HuH-7.5 (cell line): ENCODE measurements around the gene GADD45GIP1.

ENCODE experiments used
- DNase-seq: peaks from one replicate; pipeline ENCODE4 v3.0.0; 2011; ENCODE audit warnings: low spot score

GADD45GIP1 gene

DNA sequence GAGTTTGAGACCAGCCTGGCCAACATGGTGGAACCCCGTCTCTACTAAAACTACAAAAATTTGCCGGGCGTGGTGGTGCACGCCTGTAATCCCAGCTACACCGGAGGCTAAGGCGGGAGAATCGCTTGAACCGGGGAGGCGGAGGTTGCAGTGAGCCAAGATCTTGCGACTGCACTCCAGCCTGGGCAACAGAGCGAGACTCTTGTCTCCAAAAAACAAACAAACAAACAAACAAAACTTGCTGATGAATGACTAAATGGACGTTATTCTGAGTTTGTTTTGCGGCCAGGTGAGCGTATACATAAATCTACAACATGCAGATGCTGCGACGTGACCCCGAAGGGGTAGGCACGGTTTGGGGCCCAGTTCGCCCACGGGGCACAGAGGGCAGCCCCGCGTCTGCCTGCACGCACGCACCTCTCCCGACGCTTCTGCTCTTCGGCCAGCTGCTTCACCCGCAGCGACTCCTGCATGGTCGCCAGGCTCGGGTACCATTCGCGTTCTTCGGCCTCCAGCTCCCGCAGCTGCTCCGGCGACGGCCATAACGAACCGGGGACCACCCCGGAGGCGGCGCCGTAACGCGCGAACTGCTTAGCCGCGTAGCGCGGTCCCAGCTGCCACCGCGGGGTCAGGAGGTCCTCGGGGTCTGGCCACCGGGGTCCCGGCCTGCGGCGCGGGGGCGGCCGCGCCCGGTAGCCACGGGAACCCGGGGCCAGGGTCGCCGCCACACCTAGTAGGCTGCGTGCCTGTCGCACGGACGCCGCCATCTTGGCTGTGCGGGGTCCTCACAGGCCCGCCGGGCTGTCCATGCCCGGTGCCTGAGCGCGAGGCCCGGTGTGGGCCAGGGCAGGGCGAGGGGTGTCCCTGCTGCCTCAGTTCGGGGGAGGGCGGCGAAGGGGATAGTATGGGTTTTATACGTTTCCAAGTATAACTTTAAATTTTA lies at the start of gene GADD45GIP1:
TSS of gene GADD45GIP1 (minus strand) at position 778 of the 943 bp plus-strand sequence. CDS start at position 767, 11 bp downstream.
- peak; percentile 73 for DNase-seq

GRCh38 chr19:13005861-13006370 lies 48.9 kb upstream of the GADD45GIP1 start:
- no peak for DNase-seq

- no peak for DNase-seq
Measured at GRCh38 chr19:13005253-13005652, 48.2 kb upstream of the GADD45GIP1 start.

DNA sequence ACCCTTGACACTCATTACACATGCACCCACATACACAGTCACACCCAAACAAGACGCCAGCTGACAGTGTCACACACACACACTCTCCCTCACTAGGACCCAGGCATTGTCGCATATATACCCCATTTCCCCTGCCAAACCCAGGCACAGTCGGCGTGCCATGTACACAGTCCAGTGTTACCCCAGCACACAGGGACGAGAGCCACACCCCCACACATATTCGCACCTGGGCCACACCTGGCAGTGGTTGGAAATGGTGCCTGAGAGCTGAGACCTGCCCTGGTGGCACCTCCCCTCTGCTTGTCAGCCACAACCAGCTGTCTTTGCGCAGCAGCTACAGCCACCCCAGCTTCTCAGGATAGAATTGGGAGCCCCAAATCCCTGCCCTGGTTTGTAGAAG lies 47.2 kb upstream of the GADD45GIP1 start:
- no peak for DNase-seq

GRCh38 chr19:13003081-13003480 lies 46.1 kb upstream of the GADD45GIP1 start:
- DNase-seq: no peak

DNA sequence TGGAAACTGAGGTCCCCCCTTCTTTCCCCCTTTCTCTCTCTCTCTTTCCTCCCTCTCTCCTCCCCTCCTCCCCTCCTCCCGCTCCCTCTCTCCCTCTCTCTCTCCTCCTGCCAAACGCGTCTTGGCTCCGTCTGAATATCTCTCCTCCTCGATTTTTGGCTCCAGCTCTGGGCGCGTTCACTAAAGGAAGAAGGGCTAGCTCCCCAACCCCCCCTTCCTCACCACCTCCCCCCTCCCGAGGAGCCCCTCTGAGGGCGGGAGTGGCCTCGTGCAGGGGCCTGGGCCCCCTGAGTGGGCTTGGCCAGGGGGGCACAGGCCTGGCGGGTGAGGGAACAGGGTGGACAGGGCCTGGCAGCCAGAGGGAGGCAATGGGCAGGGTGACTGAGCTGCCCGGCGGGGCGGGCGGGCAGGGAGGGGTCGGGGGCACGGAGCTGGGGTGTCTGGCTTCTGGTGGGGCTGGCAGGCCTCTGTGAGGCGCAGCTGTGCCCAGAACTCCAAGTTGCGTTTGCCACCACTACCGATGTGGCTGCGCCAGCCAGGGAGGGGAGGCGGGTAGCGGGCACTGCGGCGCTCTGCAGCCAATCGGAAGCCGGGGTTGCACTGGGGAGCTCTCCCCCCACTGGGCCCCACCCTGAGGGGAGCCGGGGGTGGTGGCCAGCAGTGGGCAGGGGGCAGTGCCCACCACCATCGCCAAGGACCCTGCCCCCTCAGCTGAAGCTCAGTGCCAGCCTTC lies 45.3 kb upstream of the GADD45GIP1 start:
- DNase-seq: no peak

- DNase-seq: no peak
Measured at GRCh38 chr19:13001502-13002165, 44.6 kb upstream of the GADD45GIP1 start.

GRCh38 chr19:13001166-13001501 lies 44.1 kb upstream of the GADD45GIP1 start:
- DNase-seq: no peak

GRCh38 chr19:12997967-12998940 lies 41.2 kb upstream of the GADD45GIP1 start:
- no peak for DNase-seq

DNA sequence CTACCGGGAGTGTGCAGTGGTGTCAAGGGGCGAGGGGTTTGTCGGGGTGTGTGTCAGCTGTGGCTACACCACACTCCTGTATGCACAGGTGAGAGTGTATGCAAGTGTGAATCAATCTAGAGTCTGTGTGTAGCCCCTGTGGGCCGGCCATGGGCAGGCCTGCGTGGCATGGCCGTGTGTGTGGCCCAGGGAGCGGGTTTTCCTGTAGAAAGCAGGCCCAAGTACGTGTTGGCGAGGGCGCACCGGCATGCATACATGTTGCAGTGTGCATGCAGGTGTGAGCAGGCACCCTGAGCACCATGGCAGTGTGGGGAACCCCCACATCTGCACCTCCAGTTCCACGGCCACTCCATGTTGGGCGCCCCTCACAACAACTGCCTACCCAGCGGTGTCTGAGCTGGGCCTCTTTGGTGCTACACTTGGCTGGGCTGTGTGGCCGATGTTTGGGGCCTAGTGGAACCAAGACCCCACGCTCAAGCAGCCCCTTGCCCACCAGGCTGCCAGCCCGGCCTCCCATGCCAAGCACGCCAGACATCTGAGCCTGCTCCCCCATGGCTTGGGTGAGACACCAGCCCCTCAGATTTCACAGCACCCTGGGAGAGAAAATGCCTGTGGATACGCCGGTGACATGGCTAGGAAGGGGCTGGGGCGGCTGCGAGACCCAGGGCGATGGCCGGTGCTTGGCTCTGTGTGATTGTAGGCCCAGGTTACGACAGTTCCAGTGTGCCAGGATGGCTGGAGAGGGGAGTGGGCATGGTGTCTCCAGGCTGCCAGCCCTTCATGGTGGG lies 40.4 kb upstream of the GADD45GIP1 start:
- no peak for DNase-seq

DNA sequence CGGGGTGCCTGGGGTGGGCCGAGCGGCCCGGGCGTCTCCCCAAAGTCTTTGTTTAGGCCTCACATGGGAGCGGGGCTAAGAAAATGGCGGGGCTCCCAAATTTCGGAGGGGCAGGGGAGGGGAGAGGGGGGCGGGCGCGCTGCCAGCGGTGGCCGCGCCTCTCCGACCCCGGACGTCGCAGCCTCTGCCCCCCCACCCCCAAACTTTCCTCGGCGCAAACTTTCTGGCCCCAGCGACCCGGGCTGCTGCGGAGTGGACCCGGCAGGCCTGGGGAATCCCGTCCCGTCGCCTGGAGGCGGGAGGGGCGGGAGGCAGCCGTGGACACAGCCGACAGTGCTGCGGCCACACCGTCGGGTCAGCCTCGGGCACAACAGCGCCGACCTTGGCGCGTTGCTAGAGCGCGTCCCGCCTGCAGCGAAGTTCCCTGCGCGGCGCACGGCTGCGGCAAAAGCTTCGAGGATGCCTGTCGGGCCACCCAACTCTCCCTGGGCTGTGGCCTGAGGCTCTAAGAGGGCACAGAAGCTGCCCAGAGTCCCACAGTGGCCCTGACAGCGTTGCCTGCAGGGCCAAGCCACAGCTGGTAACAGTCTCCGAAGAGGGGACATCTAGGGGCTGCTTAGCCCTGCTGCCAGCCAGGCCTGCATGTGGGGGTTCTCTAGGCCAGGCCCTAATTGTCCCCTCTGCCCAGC lies 39.5 kb upstream of the GADD45GIP1 start:
- DNase-seq: peak; percentile 91

DNA sequence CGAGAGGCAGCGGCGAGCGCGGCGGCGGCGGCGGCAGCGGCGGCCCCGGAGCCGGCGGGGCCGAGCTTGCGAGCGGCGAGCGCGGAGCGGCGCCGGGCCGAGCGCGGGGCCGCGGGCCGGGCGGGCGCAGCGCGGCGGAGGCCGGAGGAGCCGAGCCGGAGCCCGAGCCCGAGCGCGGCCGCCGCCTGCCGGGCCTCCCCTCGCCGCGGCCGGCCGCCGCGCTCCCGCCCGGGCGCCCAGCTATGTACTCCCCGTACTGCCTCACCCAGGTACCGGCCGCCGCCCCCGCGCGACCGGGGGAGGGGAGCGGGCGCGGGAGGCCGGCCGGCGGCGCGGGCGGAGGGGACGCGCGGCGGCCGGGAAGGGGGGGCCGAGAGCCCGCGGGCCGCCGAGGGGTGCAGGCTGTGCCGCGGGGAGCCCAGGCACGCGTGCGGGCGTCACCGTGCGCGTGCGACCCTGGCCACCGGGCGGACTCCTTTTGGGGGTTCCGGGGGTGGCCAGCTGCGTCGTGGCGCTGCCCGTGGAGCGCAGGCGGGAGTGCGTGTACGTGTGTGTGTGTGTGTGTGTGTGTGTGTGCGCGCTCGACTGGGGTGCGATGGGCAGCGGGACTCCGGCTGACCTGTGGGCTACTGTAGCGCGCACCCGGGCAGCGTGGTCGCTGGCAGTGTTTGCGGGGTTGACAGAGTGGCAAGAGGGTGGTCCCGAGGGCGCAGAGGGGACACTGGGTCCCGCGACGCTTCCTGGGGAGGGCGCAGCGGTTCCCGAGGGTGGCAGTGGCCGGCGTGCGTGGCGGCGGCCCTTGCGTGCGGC lies 38.8 kb upstream of the GADD45GIP1 start:
- peak; percentile 79 for DNase-seq

GRCh38 chr19:12994701-12995595 lies 37.9 kb upstream of the GADD45GIP1 start, which contains the start of gene NFIX:
NFIX (plus strand) TSS chr19:12995475; CDS start chr19:12995838, 363 bp downstream.
- DNase-seq: peak; percentile 84

- no peak for DNase-seq
Measured at GRCh38 chr19:12993562-12993961, 36.5 kb upstream of the GADD45GIP1 start.

- no peak for DNase-seq
Measured at GRCh38 chr19:12992729-12993128, 35.7 kb upstream of the GADD45GIP1 start.

GRCh38 chr19:12991296-12991695 lies 34.3 kb upstream of the GADD45GIP1 start:
- DNase-seq: no peak

DNA sequence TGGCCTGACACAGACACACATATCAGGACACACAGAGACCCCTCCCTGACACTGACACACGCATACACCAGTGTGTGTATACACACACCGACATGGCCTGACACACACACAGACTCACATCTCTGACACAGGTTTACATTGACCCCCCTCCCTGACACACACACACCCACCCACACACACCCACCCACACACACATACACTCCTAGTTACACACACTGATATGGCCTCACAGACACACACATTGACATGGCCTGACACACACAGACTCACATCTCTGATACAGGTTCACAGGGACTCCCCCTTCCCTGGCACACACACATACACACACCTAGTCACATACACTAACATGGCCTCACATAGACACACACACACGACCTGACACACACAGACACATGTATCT lies 33.8 kb upstream of the GADD45GIP1 start:
- DNase-seq: no peak

DNA sequence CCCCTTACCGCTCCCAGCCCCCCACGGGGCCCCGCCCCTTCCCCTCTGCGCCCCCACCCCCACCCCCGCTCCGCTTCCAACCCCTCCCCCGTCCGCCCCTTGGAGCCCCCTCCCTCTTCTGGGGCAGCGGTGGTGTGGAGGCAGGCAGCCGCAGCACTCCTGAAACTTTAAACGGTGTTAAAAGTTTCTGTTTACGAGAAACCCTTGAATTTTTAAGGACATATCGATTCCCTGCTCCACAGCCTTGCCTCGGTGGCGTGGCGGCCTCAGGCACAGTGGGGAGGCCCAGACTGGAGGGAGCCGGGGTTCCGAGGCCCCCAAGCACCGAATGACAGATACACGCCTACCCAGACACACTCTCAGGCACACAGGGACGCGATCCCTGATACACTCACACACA lies 33.4 kb upstream of the GADD45GIP1 start:
- no peak for DNase-seq
